GM19328 (cell line): ENCODE measurements around the gene DGKQ.

Experiments
- ATAC-seq: cut with Tn5 transposase; IDR thresholded peaks from one replicate; pipeline ENCODE4 v1.9.1; 2021; ENCODE audit warnings: mild to moderate bottlenecking, moderate library complexity; ENCODE audit not compliant: unreplicated experiment

Gene DGKQ

GRCh38 chr4:996030-996996 is 22.9 kb upstream of the DGKQ start:
- ATAC-seq, result no peak

GRCh38 chr4:995311-996026 is 22.1 kb upstream of the DGKQ start:
- ATAC-seq, result no peak

GRCh38 chr4:993111-994029 is 20.0 kb upstream of the DGKQ start, which contains the start of gene SLC26A1:
TSS of gene SLC26A1 (minus strand) at chr4:993404. CDS start at chr4:991703, 1,701 bp downstream.
- no peak for ATAC-seq

- no peak for ATAC-seq
Measured at GRCh38 chr4:992297-993110, 19.1 kb upstream of the DGKQ start.

- no peak for ATAC-seq
Measured at GRCh38 chr4:991451-992296, 18.3 kb upstream of the DGKQ start.

- ATAC-seq, result no peak
Measured at GRCh38 chr4:990746-991367, 17.5 kb upstream of the DGKQ start.

- no peak for ATAC-seq
Measured at GRCh38 chr4:989722-990471, 16.5 kb upstream of the DGKQ start.

- no peak for ATAC-seq
Measured at GRCh38 chr4:988726-989721, 15.7 kb upstream of the DGKQ start.

GRCh38 chr4:987624-988513 is 14.5 kb upstream of the DGKQ start:
- no peak for ATAC-seq

GRCh38 chr4:986879-987623 is 13.7 kb upstream of the DGKQ start, which contains the start of gene IDUA:
TSS of gene IDUA (plus strand) at chr4:987044. CDS start at chr4:987085, 41 bp downstream.
- peak; percentile 72 for ATAC-seq

GRCh38 chr4:986428-986878 is 13.1 kb upstream of the DGKQ start:
- ATAC-seq, result peak; percentile 10

GRCh38 chr4:985123-985830 is 11.9 kb upstream of the DGKQ start:
- no peak for ATAC-seq

GRCh38 chr4:984336-985054 is 11.1 kb upstream of the DGKQ start:
- no peak for ATAC-seq

GRCh38 chr4:982814-983213 is 9.4 kb upstream of the DGKQ start:
- no peak for ATAC-seq
